Endothelial cell (in vitro differentiated cells): Measurements from ENCODE around the gene IQGAP2. TPM values are rescaled to one million over a fixed set of nuclear protein-coding genes. Genes with fewer than 3 reads are reported as not detected.

Experiments
- DNase-seq: peaks from one replicate; pipeline ENCODE4 v3.0.0; 2021; ENCODE audit warnings: low spot score
- H3K27ac Mint-ChIP-seq: one replicate; pipeline ENCODE4 v1.8.0; 2021; ENCODE audit warnings: mixed read lengths, inconsistent platforms; ENCODE audit not compliant: unreplicated experiment
- H3K27me3 Mint-ChIP-seq: one replicate; pipeline ENCODE4 v1.8.0; 2021; ENCODE audit warnings: mild to moderate bottlenecking, moderate library complexity, mixed read lengths, inconsistent platforms; ENCODE audit not compliant: unreplicated experiment
- H3K36me3 Mint-ChIP-seq: one replicate; pipeline ENCODE4 v1.8.0; 2021; ENCODE audit warnings: mild to moderate bottlenecking, low read depth, mixed read lengths, inconsistent platforms; ENCODE audit not compliant: unreplicated experiment
- H3K4me1 Mint-ChIP-seq: one replicate; pipeline ENCODE4 v1.8.0; 2021; ENCODE audit warnings: mild to moderate bottlenecking, mixed read lengths, inconsistent platforms; ENCODE audit not compliant: unreplicated experiment
- H3K4me3 Mint-ChIP-seq: one replicate; pipeline ENCODE4 v1.8.0; 2021; ENCODE audit warnings: mild to moderate bottlenecking, mixed read lengths, inconsistent platforms; ENCODE audit not compliant: unreplicated experiment
- H3K9me3 Mint-ChIP-seq: one replicate; pipeline ENCODE4 v1.8.0; 2021; ENCODE audit warnings: mixed read lengths, inconsistent platforms; ENCODE audit not compliant: unreplicated experiment
- CTCF ChIP-seq: fragments of 200-600 bp; sonication (generic); IDR thresholded peaks from one replicate; pipeline ENCODE4 v1.5.0; 2021; ENCODE audit warnings: antibody characterized with exemption; ENCODE audit not compliant: unreplicated experiment
- total RNA-seq: library from RNA; stranded (reverse); fragmentation: NEBNext Ultra II Directional; extraction: Animal tissue kit (Norgen Biotek cat#: 25700); gene quantifications from one replicate; pipeline ENCODE4 v1.2.1, GENCODE V29; 2021; ENCODE audit not compliant: unreplicated experiment

Gene IQGAP2
- total RNA-seq, 1 donor from 2014 or later, result 43.4 TPM

DNA sequence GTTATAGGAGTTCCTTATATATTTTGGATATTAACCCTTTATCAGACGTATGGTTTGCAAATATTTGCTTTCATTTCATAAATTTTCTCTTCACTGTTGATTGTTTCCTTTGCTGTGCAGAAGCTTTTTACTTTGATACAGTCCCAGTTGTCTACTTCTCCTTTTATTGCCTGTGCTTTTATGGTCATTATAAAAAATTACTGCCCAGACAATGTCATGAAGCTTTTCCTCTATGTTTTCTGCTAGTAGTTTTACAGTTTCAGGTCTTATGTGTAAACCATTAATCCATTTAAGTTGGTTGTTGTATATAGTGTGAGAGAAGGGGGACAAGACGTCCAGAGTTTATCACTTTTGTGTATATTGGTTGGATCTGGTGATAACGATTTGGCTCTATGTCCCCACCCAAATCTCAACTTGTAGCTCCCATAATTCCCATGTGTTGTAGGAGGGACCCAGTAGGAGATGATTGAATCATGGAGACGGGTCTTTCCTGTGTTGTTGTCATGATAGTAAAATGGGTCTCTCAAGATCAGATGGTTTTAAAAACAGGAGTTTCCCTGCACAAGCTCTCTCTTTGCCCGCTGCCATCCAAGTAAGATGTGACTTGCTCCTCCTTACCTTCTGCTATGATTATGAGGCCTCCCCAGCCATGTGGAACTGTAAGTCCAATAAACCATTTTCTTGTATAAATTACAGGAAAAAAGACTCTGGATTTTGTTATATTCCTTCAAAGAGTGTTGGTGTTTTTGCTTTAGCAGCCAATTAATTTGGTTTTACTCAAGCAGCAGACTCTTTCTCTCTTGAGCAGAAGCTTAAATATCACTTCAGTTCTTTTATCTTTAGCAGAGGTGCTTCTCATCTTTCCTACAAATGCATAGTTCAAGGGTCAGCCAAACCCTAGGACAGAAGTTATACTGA, 326.5 kb downstream of the IQGAP2 start:
- H3K36me3 Mint-ChIP-seq, result peaks cover 60% of the 10 kb centered on the region
- peak overlapping the region; percentile 68 for H3K4me3 Mint-ChIP-seq
- H3K27me3 Mint-ChIP-seq, result peaks cover 5% of the 10 kb centered on the region
- no peaks in the 10 kb centered on the region for H3K9me3 Mint-ChIP-seq
- DNase-seq, result no peak
- no peak overlapping the region for H3K27ac Mint-ChIP-seq
- TF ChIP-seq CTCF, result no peak
- peaks cover 11% of the 10 kb centered on the region for H3K4me1 Mint-ChIP-seq

GRCh38 chr5:76732405-76733048, 329.4 kb downstream of the IQGAP2 start:
- Mint-ChIP-seq H3K4me3 (peak overlapping the region; percentile 84), H3K36me3 (peaks cover 49% of the 10 kb centered on the region), H3K27ac (peak overlapping the region; percentile 48), H3K4me1 (peaks cover 8% of the 10 kb centered on the region), H3K27me3 (peaks cover 5% of the 10 kb centered on the region), H3K9me3 (no peaks in the 10 kb centered on the region)
- no peak for TF ChIP-seq CTCF
- DNase-seq, result no peak

GRCh38 chr5:76733049-76733417, 329.9 kb downstream of the IQGAP2 start:
- peaks cover 8% of the 10 kb centered on the region for H3K4me1 Mint-ChIP-seq
- H3K4me3 Mint-ChIP-seq, result peak overlapping the region; percentile 84
- peaks cover 5% of the 10 kb centered on the region for H3K27me3 Mint-ChIP-seq
- peak overlapping the region; percentile 48 for H3K27ac Mint-ChIP-seq
- TF ChIP-seq CTCF, result no peak
- DNase-seq, result no peak
- no peaks in the 10 kb centered on the region for H3K9me3 Mint-ChIP-seq
- peaks cover 48% of the 10 kb centered on the region for H3K36me3 Mint-ChIP-seq

GRCh38 chr5:76735762-76736545, 332.9 kb downstream of the IQGAP2 start:
- Mint-ChIP-seq H3K27ac (peak overlapping the region; percentile 0), H3K4me3 (peak overlapping the region; percentile 2), H3K9me3 (no peaks in the 10 kb centered on the region), H3K36me3 (peaks cover 24% of the 10 kb centered on the region), H3K27me3 (peaks cover 2% of the 10 kb centered on the region), H3K4me1 (peaks cover 13% of the 10 kb centered on the region)
- no peak for DNase-seq
- TF ChIP-seq CTCF, result no peak
